ENCODE measurements around the gene ZNF423.
"Not testable (repeated sequence)": the region's sequence is repeated elsewhere in the genome, so short reads cannot be mapped to it uniquely, and the experiment has no call there.

Gene ZNF423

GRCh38 chr16:49575346-49576172 lies 280.4 kb downstream of the ZNF423 start:
- no peak for DNase-seq

- DNase-seq, result no peak
These were observed 281.1 kb downstream of the ZNF423 start for GRCh38 chr16:49574826-49575225.

- no peak for DNase-seq
These were observed 288.0 kb downstream of the ZNF423 start for GRCh38 chr16:49567950-49568349.

GRCh38 chr16:49566432-49566831 lies 289.5 kb downstream of the ZNF423 start:
- no peak for DNase-seq

- DNase-seq, result no peak
These were observed 291.2 kb downstream of the ZNF423 start for GRCh38 chr16:49564496-49565229.

- DNase-seq, result no peak
These were observed 292.2 kb downstream of the ZNF423 start for GRCh38 chr16:49563666-49564065.

GRCh38 chr16:49562894-49563293 lies 293.0 kb downstream of the ZNF423 start:
- not testable (repeated sequence) for DNase-seq

GRCh38 chr16:49562228-49562627 lies 293.7 kb downstream of the ZNF423 start:
- DNase-seq, result peak; percentile 47

GRCh38 chr16:49560004-49560830 lies 295.7 kb downstream of the ZNF423 start:
- DNase-seq, result no peak

GRCh38 chr16:49559242-49559641 lies 296.7 kb downstream of the ZNF423 start:
- no peak for DNase-seq

GRCh38 chr16:49558451-49558850 lies 297.5 kb downstream of the ZNF423 start:
- no peak for DNase-seq

GRCh38 chr16:49556606-49557446 lies 299.1 kb downstream of the ZNF423 start:
- DNase-seq, result peak; percentile 74

- no peak for DNase-seq
These were observed 299.7 kb downstream of the ZNF423 start for GRCh38 chr16:49556249-49556605.

GRCh38 chr16:49554681-49555080 lies 301.2 kb downstream of the ZNF423 start:
- no peak for DNase-seq

GRCh38 chr16:49552313-49552928 lies 303.5 kb downstream of the ZNF423 start:
- no peak for DNase-seq

- no peak for DNase-seq
These were observed 305.2 kb downstream of the ZNF423 start for GRCh38 chr16:49550666-49551065.

GRCh38 chr16:49550140-49550539 lies 305.8 kb downstream of the ZNF423 start:
- no peak for DNase-seq

- no peak for DNase-seq
These were observed 307.5 kb downstream of the ZNF423 start for GRCh38 chr16:49548325-49548970.

GRCh38 chr16:49547448-49547847 lies 308.5 kb downstream of the ZNF423 start:
- peak; percentile 82 for DNase-seq

- DNase-seq, result no peak
These were observed 309.2 kb downstream of the ZNF423 start for GRCh38 chr16:49546735-49547134.

- no peak for DNase-seq
These were observed 310.0 kb downstream of the ZNF423 start for GRCh38 chr16:49545741-49546448.

Measured in COR-L47 (cell line).